H9 (cell line): ENCODE measurements around the gene STK32C. TPM values are rescaled to one million over a fixed set of nuclear protein-coding genes. Genes with fewer than 3 reads are reported as not detected.

Experiments used
- DNase-seq: peaks from one replicate; pipeline ENCODE4 v3.0.0-alpha.2; 2017
- H2AFZ ChIP-seq: one replicate; pipeline ENCODE4 v1.6.1; 2013; ENCODE audit warnings: mild to moderate bottlenecking, low read length, control low read depth, moderate library complexity
- H2AK5ac ChIP-seq: 2 replicates; pipeline ENCODE4 v1.6.1; 2013; ENCODE audit warnings: low read length, control low read depth, mixed read lengths; ENCODE audit not compliant: insufficient read length
- H2BK120ac ChIP-seq: one replicate; pipeline ENCODE4 v1.6.1; 2013; ENCODE audit warnings: low read depth, mild to moderate bottlenecking, low read length, control low read depth, inconsistent platforms; ENCODE audit not compliant: poor library complexity, severe bottlenecking
- H2BK12ac ChIP-seq: 2 replicates; pipeline ENCODE4 v1.6.1; 2013; ENCODE audit warnings: low read length, control low read depth, mixed read lengths, low read depth; ENCODE audit not compliant: insufficient read length
- H2BK15ac ChIP-seq: 2 replicates; pipeline ENCODE4 v1.6.1; 2013; ENCODE audit warnings: low read depth, low read length, control low read depth
- H2BK20ac ChIP-seq: one replicate; pipeline ENCODE4 v1.6.1; 2013; ENCODE audit warnings: low read depth, mild to moderate bottlenecking, low read length, control low read depth, inconsistent platforms; ENCODE audit not compliant: poor library complexity, severe bottlenecking
- H2BK5ac ChIP-seq: 2 replicates; pipeline ENCODE4 v1.6.1; 2013; ENCODE audit warnings: low read length, control low read depth, mixed read lengths; ENCODE audit not compliant: insufficient read length
- H3K14ac ChIP-seq: 2 replicates; pipeline ENCODE4 v1.6.1; 2013; ENCODE audit warnings: low read length, control low read depth; ENCODE audit not compliant: insufficient read depth
- H3K18ac ChIP-seq: 2 replicates; pipeline ENCODE4 v1.6.1; 2013; ENCODE audit warnings: low read depth, mild to moderate bottlenecking, mixed read lengths, low read length, control low read depth; ENCODE audit not compliant: insufficient read length
- H3K23ac ChIP-seq: 2 replicates; pipeline ENCODE4 v1.6.1; 2013; ENCODE audit warnings: low read length, control low read depth, mixed read lengths, low read depth; ENCODE audit not compliant: insufficient read length
- H3K23me2 ChIP-seq: 2 replicates; pipeline ENCODE4 v1.6.1; 2013; ENCODE audit warnings: low read depth, mild to moderate bottlenecking, mixed read lengths, low read length, control low read depth; ENCODE audit not compliant: insufficient read length, poor library complexity, severe bottlenecking
- H3K27ac ChIP-seq: 2 replicates; pipeline ENCODE4 v1.5.1; 2013; ENCODE audit warnings: low read length, control low read depth, mixed read lengths, low read depth; ENCODE audit not compliant: insufficient read length
- H3K27me3 ChIP-seq: 2 replicates; pipeline ENCODE4 v1.6.1; 2013; ENCODE audit warnings: low read length, control low read depth, inconsistent platforms; ENCODE audit not compliant: insufficient read depth
- H3K4ac ChIP-seq: 2 replicates; pipeline ENCODE4 v1.6.1; 2013; ENCODE audit warnings: low read depth, mild to moderate bottlenecking, control low read depth, inconsistent platforms, low read length, moderate library complexity
- H3K4me1 ChIP-seq: 2 replicates; pipeline ENCODE4 v1.6.1; 2013; ENCODE audit warnings: low read length, control low read depth, inconsistent platforms; ENCODE audit not compliant: insufficient read depth
- H3K4me2 ChIP-seq: 2 replicates; pipeline ENCODE4 v1.6.1; 2013; ENCODE audit warnings: low read length, control low read depth, mixed read lengths; ENCODE audit not compliant: insufficient read length, insufficient read depth
- H3K56ac ChIP-seq: 2 replicates; pipeline ENCODE4 v1.6.1; 2013; ENCODE audit warnings: low read depth, mild to moderate bottlenecking, mixed read lengths, low read length, control low read depth; ENCODE audit not compliant: insufficient read length
- H3K79me1 ChIP-seq: 2 replicates; pipeline ENCODE4 v1.6.1; 2013; ENCODE audit warnings: low read depth, mild to moderate bottlenecking, moderate library complexity, low read length, control low read depth, inconsistent platforms; ENCODE audit not compliant: insufficient read depth, poor library complexity, severe bottlenecking
- H3K79me2 ChIP-seq: 2 replicates; pipeline ENCODE4 v1.6.1; 2013; ENCODE audit warnings: low read length, control low read depth, inconsistent platforms; ENCODE audit not compliant: insufficient read depth
- H3K9ac ChIP-seq: 2 replicates; pipeline ENCODE4 v1.6.1; 2013; ENCODE audit warnings: low read length, control low read depth, mixed read lengths; ENCODE audit not compliant: insufficient read length; ENCODE audit errors: extremely low read depth
- H3K9me3 ChIP-seq: one replicate; pipeline ENCODE4 v1.6.1; 2013; ENCODE audit warnings: low read depth, low read length, inconsistent platforms; ENCODE audit not compliant: control insufficient read depth
- H3T11ph ChIP-seq: one replicate; pipeline ENCODE4 v1.6.1; 2013; ENCODE audit warnings: mild to moderate bottlenecking, low read length, control low read depth, inconsistent platforms
- H4K20me1 ChIP-seq: one replicate; pipeline ENCODE4 v1.6.1; 2013; ENCODE audit not compliant: control insufficient read depth, insufficient read length, insufficient read depth
- H4K5ac ChIP-seq: 2 replicates; pipeline ENCODE4 v1.6.1; 2013; ENCODE audit warnings: low read depth, mild to moderate bottlenecking, mixed read lengths, low read length, control low read depth; ENCODE audit not compliant: insufficient read length
- H4K8ac ChIP-seq: replicated peaks from 2 replicates; pipeline ENCODE4 v1.6.1; 2013; ENCODE audit warnings: low read length, control low read depth, mixed read lengths, low read depth; ENCODE audit not compliant: insufficient read length
- H4K91ac ChIP-seq: 2 replicates; pipeline ENCODE4 v1.6.1; 2013; ENCODE audit warnings: low read depth, mild to moderate bottlenecking, moderate library complexity, mixed read lengths, low read length, control low read depth; ENCODE audit not compliant: insufficient read length
- H3K27ac Mint-ChIP-seq, 3 experiments: 2 replicates in 2 of 3; 3 replicates in 1 of 3; pipeline ENCODE4 v1.8.0; 2020 to 2021; ENCODE audit warnings: mixed read lengths in 3 of 3, mild to moderate bottlenecking in 1 of 3, moderate library complexity in 1 of 3
- H3K27me3 Mint-ChIP-seq: 2 replicates; pipeline ENCODE4 v1.8.0; 2021; ENCODE audit warnings: low read depth, mild to moderate bottlenecking, moderate library complexity, mixed read lengths
- H3K36me3 Mint-ChIP-seq, 3 experiments: 2 replicates in 2 of 3; 3 replicates in 1 of 3; pipeline ENCODE4 v1.8.0; 2020 to 2021; ENCODE audit warnings: low read depth in 3 of 3, mixed read lengths in 3 of 3; ENCODE audit not compliant: insufficient read depth in 1 of 3
- H3K4me1 Mint-ChIP-seq, 2 experiments: 2 replicates each; pipeline ENCODE4 v1.8.0; 2020; ENCODE audit warnings: mixed read lengths in 2 of 2
- H3K4me3 Mint-ChIP-seq, 2 experiments: 2 replicates in 1 of 2; 3 replicates in 1 of 2; pipeline ENCODE4 v1.8.0; 2020 to 2021; ENCODE audit warnings: mild to moderate bottlenecking in 2 of 2, mixed read lengths in 2 of 2, moderate library complexity in 1 of 2
- H3K9me3 Mint-ChIP-seq, 2 experiments: 2 replicates in 1 of 2; 3 replicates in 1 of 2; pipeline ENCODE4 v1.8.0; 2020; ENCODE audit warnings: mild to moderate bottlenecking in 2 of 2, mixed read lengths in 2 of 2, moderate library complexity in 1 of 2
- CTCF ChIP-seq: fragments of 200-600 bp; sonication (generic); conservative IDR thresholded peaks from 3 replicates; pipeline ENCODE4 v1.8.0; 2021; ENCODE audit warnings: antibody characterized with exemption, mild to moderate bottlenecking
- WGBS: extraction: QIAGEN DNeasy Blood & Tissue Kit; methylation state at CpG from one replicate; pipeline ENCODE4 v1.1.7; 2013; ENCODE audit warnings: missing lambda C conversion rate, low lambda C conversion rate, mixed read lengths; ENCODE audit not compliant: insufficient read length; ENCODE audit errors: extremely low coverage; 5-methylcytosine and 5-hydroxymethylcytosine counted together
- total RNA-seq: library from RNA; stranded (reverse); gene quantifications from 2 replicates; pipeline ENCODE4 v1.2.1, GENCODE V29; 2021

Gene STK32C
- total RNA-seq, 1 experiment from 2014 or later = 11.3 TPM

GRCh38 chr10:132185601-132186487 lies 121.9 kb downstream of the STK32C start:
- H4K20me1 ChIP-seq = no peaks in the 10 kb centered on the region
- Mint-ChIP-seq H3K36me3 (peaks cover 6 to 9% (median 9%) of the 10 kb centered on the region in 3 experiments; a peak in 5 of 7 replicates), H3K9me3 (peaks cover 0 to 3% of the 10 kb centered on the region in 2 experiments; a peak in 2 of 5 replicates), H3K4me3 (peak overlapping the region; percentile 46 to 75), H3K27ac (no peak overlapping the region), H3K4me1 (peaks cover 5 to 8% of the 10 kb centered on the region in 2 experiments), H3K27me3 (peaks cover 85% of the 10 kb centered on the region)
- H3T11ph ChIP-seq = no peak overlapping the region
- no peak overlapping the region for H3K4ac ChIP-seq
- H2BK20ac ChIP-seq = no peak overlapping the region
- H2AFZ ChIP-seq = no peak overlapping the region
- no peak overlapping the region for H3K18ac ChIP-seq
- H2BK5ac ChIP-seq = no peak overlapping the region
- H3K56ac ChIP-seq = no peak overlapping the region
- no peak overlapping the region for H2BK15ac ChIP-seq
- no peak overlapping the region for H4K8ac ChIP-seq
- DNase-seq = peak; percentile 62
- peak overlapping the region; percentile 54 for H3K4me2 ChIP-seq
- H3K9me3 ChIP-seq = no peaks in the 10 kb centered on the region
- H4K5ac ChIP-seq = no peak overlapping the region
- H3K79me1 ChIP-seq = no peaks in the 10 kb centered on the region
- H3K27ac ChIP-seq = no peak overlapping the region
- no peaks in the 10 kb centered on the region for H3K79me2 ChIP-seq
- no peaks in the 10 kb centered on the region; the same call in 1 of the 2 replicates for H3K4me1 ChIP-seq
- no peak for TF ChIP-seq CTCF
- H3K23me2 ChIP-seq = peaks cover 22% of the 10 kb centered on the region
- H2BK12ac ChIP-seq = no peak overlapping the region
- H3K23ac ChIP-seq = no peak overlapping the region
- no peak overlapping the region for H3K9ac ChIP-seq
- no peak overlapping the region for H4K91ac ChIP-seq
- peaks cover 22% of the 10 kb centered on the region; the same call in 1 of the 2 replicates for H3K27me3 ChIP-seq
- WGBS = no CpG with 5 or more reads among the region's 99 CpGs
- H2BK120ac ChIP-seq = no peak overlapping the region
- no peak overlapping the region for H3K14ac ChIP-seq
- H2AK5ac ChIP-seq = no peak overlapping the region
